Measurements from ENCODE around the gene ITIH5.

The ITIH5 gene

DNA sequence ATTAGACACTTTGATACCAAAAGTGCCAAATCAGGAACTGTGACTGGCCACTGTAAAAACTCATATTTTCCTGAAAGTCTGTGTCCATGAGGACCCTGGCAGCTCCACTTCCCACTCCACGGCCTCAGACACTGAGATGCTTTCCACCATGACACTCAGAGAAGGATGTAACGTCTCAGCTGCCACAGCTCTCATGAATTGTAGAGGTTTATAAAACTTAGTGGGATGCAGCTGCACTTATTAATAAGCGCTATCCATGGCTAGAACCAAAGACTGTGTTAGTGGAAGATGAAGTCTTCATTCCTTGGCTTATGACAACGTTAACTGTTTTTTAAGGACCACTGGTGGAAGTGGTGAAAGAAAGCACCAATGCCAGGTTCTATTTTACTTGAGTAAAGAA is 121.0 kb downstream of the ITIH5 start:
- TF ChIP-seq, protein P1, sequence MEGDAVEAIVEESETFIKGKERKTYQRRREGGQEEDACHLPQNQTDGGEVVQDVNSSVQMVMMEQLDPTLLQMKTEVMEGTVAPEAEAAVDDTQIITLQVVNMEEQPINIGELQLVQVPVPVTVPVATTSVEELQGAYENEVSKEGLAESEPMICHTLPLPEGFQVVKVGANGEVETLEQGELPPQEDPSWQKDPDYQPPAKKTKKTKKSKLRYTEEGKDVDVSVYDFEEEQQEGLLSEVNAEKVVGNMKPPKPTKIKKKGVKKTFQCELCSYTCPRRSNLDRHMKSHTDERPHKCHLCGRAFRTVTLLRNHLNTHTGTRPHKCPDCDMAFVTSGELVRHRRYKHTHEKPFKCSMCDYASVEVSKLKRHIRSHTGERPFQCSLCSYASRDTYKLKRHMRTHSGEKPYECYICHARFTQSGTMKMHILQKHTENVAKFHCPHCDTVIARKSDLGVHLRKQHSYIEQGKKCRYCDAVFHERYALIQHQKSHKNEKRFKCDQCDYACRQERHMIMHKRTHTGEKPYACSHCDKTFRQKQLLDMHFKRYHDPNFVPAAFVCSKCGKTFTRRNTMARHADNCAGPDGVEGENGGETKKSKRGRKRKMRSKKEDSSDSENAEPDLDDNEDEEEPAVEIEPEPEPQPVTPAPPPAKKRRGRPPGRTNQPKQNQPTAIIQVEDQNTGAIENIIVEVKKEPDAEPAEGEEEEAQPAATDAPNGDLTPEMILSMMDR (conservative IDR thresholded peaks at IDR 0.05; ENCODE audit: low read length) = no peak
- TF ChIP-seq EZH2phosphoT487 (IDR thresholded peaks at IDR 0.05; ENCODE audit: borderline replicate concordance) = no peak
- Histone ChIP-seq H3K9ac (ENCODE audit: low read depth, low read length, poor library complexity, severe bottlenecking) (no peak overlapping the region), H4K20me1 (ENCODE audit: insufficient read depth, low read length, poor library complexity, severe bottlenecking) (no peaks in the 10 kb centered on the region)

GRCh38 chr10:7545261-7545660 is 121.5 kb downstream of the ITIH5 start:
- TF ChIP-seq, protein P1 (conservative IDR thresholded peaks at IDR 0.05; ENCODE audit: low read length) = no peak
- no peak for TF ChIP-seq EZH2phosphoT487 (IDR thresholded peaks at IDR 0.05; ENCODE audit: borderline replicate concordance)

More for the DNA sequence above, 121.0 kb downstream of the ITIH5 start:
- Histone ChIP-seq H3F3A (ENCODE audit: low read depth) (no peaks in the 10 kb centered on the region), H3K9me3 (ENCODE audit: insufficient read depth, low read depth, low read length) (no peaks in the 10 kb centered on the region), H3K9me2 (replicated peaks; ENCODE audit: low read depth, low read length) (no peaks in the 10 kb centered on the region), H3K27me3 (ENCODE audit: insufficient read depth, low read length, poor library complexity, severe bottlenecking) (no peaks in the 10 kb centered on the region), H3K4me2 (ENCODE audit: low read depth, low read length, poor library complexity, severe bottlenecking) (no peak overlapping the region), H3K4me3 (ENCODE audit: low read length, poor library complexity, severe bottlenecking) (no peak overlapping the region), H3K4me1 (ENCODE audit: insufficient read depth, low read length, poor library complexity, severe bottlenecking) (no peaks in the 10 kb centered on the region), H3K36me3 (ENCODE audit: insufficient read depth, low read length) (no peaks in the 10 kb centered on the region), H3K79me2 (ENCODE audit: insufficient read depth, low read length) (no peaks in the 10 kb centered on the region), H2AFZ (ENCODE audit: low read length) (no peak overlapping the region)

DNA sequence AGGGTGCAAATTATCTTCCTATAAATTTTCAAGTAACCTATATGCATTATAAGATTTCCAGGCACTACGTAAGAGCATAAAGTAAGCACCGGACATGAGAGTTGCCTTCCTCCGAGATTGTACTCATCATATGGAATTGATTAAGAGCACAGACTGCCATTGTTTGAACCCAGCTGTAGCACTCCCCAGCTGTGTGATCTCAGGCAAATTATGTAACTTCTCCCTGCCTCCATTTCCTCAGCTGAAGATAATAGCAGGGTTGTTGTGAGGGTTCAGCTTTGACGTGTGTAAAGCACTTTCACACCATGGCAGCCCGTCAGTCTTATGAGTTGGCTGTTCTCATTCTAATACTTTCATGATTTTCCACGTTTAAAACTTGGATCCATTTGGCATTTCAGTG is 122.6 kb downstream of the ITIH5 start:
- Histone ChIP-seq H3K9ac (ENCODE audit: low read depth, low read length, poor library complexity, severe bottlenecking) (no peak overlapping the region), H3K9me2 (replicated peaks; ENCODE audit: low read depth, low read length) (no peaks in the 10 kb centered on the region), H4K20me1 (ENCODE audit: insufficient read depth, low read length, poor library complexity, severe bottlenecking) (no peaks in the 10 kb centered on the region), H3K27me3 (ENCODE audit: insufficient read depth, low read length, poor library complexity, severe bottlenecking) (no peaks in the 10 kb centered on the region), H3K4me2 (ENCODE audit: low read depth, low read length, poor library complexity, severe bottlenecking) (no peak overlapping the region), H3K4me1 (ENCODE audit: insufficient read depth, low read length, poor library complexity, severe bottlenecking) (no peaks in the 10 kb centered on the region), H3K79me2 (ENCODE audit: insufficient read depth, low read length) (no peaks in the 10 kb centered on the region), H3K36me3 (ENCODE audit: insufficient read depth, low read length) (no peaks in the 10 kb centered on the region), H2AFZ (ENCODE audit: low read length) (no peak overlapping the region), H3F3A (ENCODE audit: low read depth) (no peaks in the 10 kb centered on the region), H3K9me3 (ENCODE audit: insufficient read depth, low read depth, low read length) (no peaks in the 10 kb centered on the region), H3K4me3 (ENCODE audit: low read length, poor library complexity, severe bottlenecking) (no peak overlapping the region)
- TF ChIP-seq, protein P1 (conservative IDR thresholded peaks at IDR 0.05; ENCODE audit: low read length) = no peak
- TF ChIP-seq EZH2phosphoT487 (IDR thresholded peaks at IDR 0.05; ENCODE audit: borderline replicate concordance) = no peak

More at GRCh38 chr10:7545261-7545660, 121.5 kb downstream of the ITIH5 start:
- H2AFZ ChIP-seq (ENCODE audit: low read length) = no peak overlapping the region
- no peaks in the 10 kb centered on the region for H3K36me3 ChIP-seq (ENCODE audit: insufficient read depth, low read length)
- H3K9me3 ChIP-seq (ENCODE audit: insufficient read depth, low read depth, low read length) = no peaks in the 10 kb centered on the region
- no peak overlapping the region for H3K4me3 ChIP-seq (ENCODE audit: low read length, poor library complexity, severe bottlenecking)
- no peaks in the 10 kb centered on the region for H4K20me1 ChIP-seq (ENCODE audit: insufficient read depth, low read length, poor library complexity, severe bottlenecking)
- no peak overlapping the region for H3K4me2 ChIP-seq (ENCODE audit: low read depth, low read length, poor library complexity, severe bottlenecking)
- no peaks in the 10 kb centered on the region for H3K4me1 ChIP-seq (ENCODE audit: insufficient read depth, low read length, poor library complexity, severe bottlenecking)
- H3K27me3 ChIP-seq (ENCODE audit: insufficient read depth, low read length, poor library complexity, severe bottlenecking) = no peaks in the 10 kb centered on the region
- H3K79me2 ChIP-seq (ENCODE audit: insufficient read depth, low read length) = no peaks in the 10 kb centered on the region
- H3K9me2 ChIP-seq (replicated peaks; ENCODE audit: low read depth, low read length) = no peaks in the 10 kb centered on the region
- H3F3A ChIP-seq (ENCODE audit: low read depth) = no peaks in the 10 kb centered on the region
- H3K9ac ChIP-seq (ENCODE audit: low read depth, low read length, poor library complexity, severe bottlenecking) = no peak overlapping the region
